ENCODE results near the gene P2RY12.

Gene P2RY12

GRCh38 chr3:151305060-151305774 is 79.3 kb downstream of the P2RY12 start:
- no peak for DNase-seq

GRCh38 chr3:151303751-151304150 is 80.8 kb downstream of the P2RY12 start:
- DNase-seq, result no peak

GRCh38 chr3:151301787-151302186 is 82.8 kb downstream of the P2RY12 start:
- no peak for DNase-seq

GRCh38 chr3:151300539-151300938 is 84.0 kb downstream of the P2RY12 start:
- no peak for DNase-seq

GRCh38 chr3:151299006-151299405 is 85.5 kb downstream of the P2RY12 start:
- no peak for DNase-seq

- DNase-seq, result no peak
These were observed 87.1 kb downstream of the P2RY12 start for GRCh38 chr3:151297429-151297828.

GRCh38 chr3:151296226-151296625 is 88.3 kb downstream of the P2RY12 start:
- DNase-seq, result no peak

GRCh38 chr3:151293127-151293526 is 91.4 kb downstream of the P2RY12 start:
- DNase-seq, result no peak

- no peak for DNase-seq
These were observed 93.9 kb downstream of the P2RY12 start for GRCh38 chr3:151290673-151291072.

GRCh38 chr3:151289445-151289844 is 95.1 kb downstream of the P2RY12 start:
- no peak for DNase-seq
